Effector memory CD8-positive, alpha-beta T cell (primary cell): ENCODE results near the gene DMP1.
"Not testable (repeated sequence)": the region's sequence is repeated elsewhere in the genome, so short reads cannot be mapped to it uniquely, and the experiment has no call there.

Experiments used
- ATAC-seq: fragments of 150-1000 bp; cut with Tn5 transposase; replicated peaks from 2 replicates; pipeline ENCODE4 v1.10.0; 2021; ENCODE audit warnings: mild to moderate bottlenecking, moderate library complexity
- DNase-seq, 3 experiments: peaks; one replicate each; pipeline ENCODE4 v3.0.0; 2021
- H3K27ac Mint-ChIP-seq, 2 donors: one replicate each; pipeline ENCODE4 v1.8.0; 2022; ENCODE audit warnings: mild to moderate bottlenecking in 2 of 2, mixed read lengths in 2 of 2, moderate library complexity in 2 of 2
- H3K27me3 Mint-ChIP-seq, 2 donors: one replicate each; pipeline ENCODE4 v1.8.0; 2022; ENCODE audit warnings: mixed read lengths in 2 of 2
- H3K36me3 Mint-ChIP-seq: one replicate; pipeline ENCODE4 v1.8.0; 2022; ENCODE audit warnings: mild to moderate bottlenecking, moderate library complexity, mixed read lengths; ENCODE audit not compliant: insufficient read depth
- H3K4me1 Mint-ChIP-seq, 2 donors: one replicate each; pipeline ENCODE4 v1.8.0; 2022; ENCODE audit warnings: low read depth in 2 of 2, mixed read lengths in 2 of 2
- H3K4me3 Mint-ChIP-seq, 2 donors: one replicate each; pipeline ENCODE4 v1.8.0; 2022; ENCODE audit warnings: mild to moderate bottlenecking in 2 of 2, mixed read lengths in 2 of 2, moderate library complexity in 2 of 2
- H3K9me3 Mint-ChIP-seq, 2 donors: one replicate each; pipeline ENCODE4 v1.8.0; 2022; ENCODE audit warnings: mixed read lengths in 2 of 2

The DMP1 gene

GRCh38 chr4:87651941-87652340, 1.9 kb downstream of the DMP1 start:
- ATAC-seq, result no peak
- Mint-ChIP-seq H3K27me3 (peaks cover 19 to 27% of the 10 kb centered on the region in 2 donors), H3K4me1 (no peaks in the 10 kb centered on the region), H3K27ac (no peak overlapping the region), H3K4me3 (no peak overlapping the region), H3K36me3 (no peaks in the 10 kb centered on the region), H3K9me3 (no peaks in the 10 kb centered on the region)
- DNase-seq, result no peak

- Mint-ChIP-seq H3K27me3 (peaks cover 16 to 24% of the 10 kb centered on the region in 2 donors), H3K9me3 (no peaks in the 10 kb centered on the region), H3K27ac (no peak overlapping the region), H3K36me3 (no peaks in the 10 kb centered on the region), H3K4me1 (no peaks in the 10 kb centered on the region), H3K4me3 (no peak overlapping the region)
- DNase-seq, result no peak
- no peak for ATAC-seq
These were observed 4.5 kb downstream of the DMP1 start for GRCh38 chr4:87654487-87655044.

DNA sequence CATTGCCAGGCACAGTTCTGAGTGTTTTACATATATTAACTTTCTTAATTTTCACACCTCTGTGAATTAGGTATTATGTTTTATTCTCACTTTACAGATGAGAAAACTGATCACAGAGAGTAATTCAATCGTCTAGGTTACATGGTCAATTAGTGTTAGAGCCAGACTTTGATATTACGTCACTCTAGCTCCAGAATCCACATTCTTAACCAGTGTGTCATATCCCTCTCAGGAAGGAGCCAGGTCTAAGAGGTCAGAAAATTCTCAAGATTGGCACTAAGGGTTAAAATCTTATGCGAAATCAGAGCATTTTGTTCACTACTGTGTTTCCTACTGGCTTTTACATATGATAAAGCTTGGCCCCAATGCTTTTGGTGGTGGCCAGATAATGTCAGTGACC, 7.4 kb downstream of the DMP1 start:
- ATAC-seq (no peak), DNase-seq (no peak)
- Mint-ChIP-seq H3K9me3 (peaks cover 0 to 2% of the 10 kb centered on the region in 2 donors), H3K4me1 (no peaks in the 10 kb centered on the region), H3K27ac (no peak overlapping the region), H3K36me3 (no peaks in the 10 kb centered on the region), H3K27me3 (peaks cover 16 to 29% of the 10 kb centered on the region in 2 donors), H3K4me3 (no peak overlapping the region)

- Mint-ChIP-seq H3K27ac (no peak overlapping the region), H3K4me1 (no peaks in the 10 kb centered on the region), H3K9me3 (peaks cover 0 to 2% of the 10 kb centered on the region in 2 donors), H3K27me3 (peaks cover 15 to 42% of the 10 kb centered on the region in 2 donors), H3K36me3 (no peaks in the 10 kb centered on the region), H3K4me3 (no peak overlapping the region)
- ATAC-seq, result no peak
- DNase-seq, result no peak
These were observed 9.3 kb downstream of the DMP1 start for GRCh38 chr4:87659247-87659931.

GRCh38 chr4:87662871-87663270, 12.8 kb downstream of the DMP1 start:
- Mint-ChIP-seq H3K27ac (no peak overlapping the region), H3K9me3 (peaks cover 0 to 2% of the 10 kb centered on the region in 2 donors), H3K27me3 (peaks cover 15 to 30% of the 10 kb centered on the region in 2 donors), H3K4me1 (no peaks in the 10 kb centered on the region), H3K4me3 (no peak overlapping the region), H3K36me3 (no peaks in the 10 kb centered on the region)
- no peak for ATAC-seq
- no peak for DNase-seq

DNA sequence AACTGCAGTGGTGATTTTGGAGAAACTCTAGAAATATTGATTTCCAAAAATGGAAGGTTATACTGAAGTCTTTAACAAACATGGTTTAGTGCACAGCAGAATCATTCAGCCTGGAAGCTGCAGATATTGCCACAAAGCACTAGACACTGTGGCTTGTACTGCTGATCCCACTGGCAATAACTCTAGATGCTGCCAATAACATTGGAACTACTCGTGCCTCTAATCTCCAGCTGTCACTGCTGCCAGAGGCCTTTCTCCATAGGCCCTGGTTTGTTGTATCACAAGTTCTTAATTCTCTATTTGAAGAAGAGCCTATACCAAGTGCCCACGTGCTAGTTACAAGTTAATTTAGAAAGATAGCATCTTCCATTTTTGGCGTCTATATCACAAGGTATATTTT, 19.3 kb downstream of the DMP1 start:
- peaks cover 15 to 37% of the 10 kb centered on the region in 2 donors for H3K27me3 Mint-ChIP-seq
- no peaks in the 10 kb centered on the region for H3K4me1 Mint-ChIP-seq
- H3K36me3 Mint-ChIP-seq, result no peaks in the 10 kb centered on the region
- no peak for DNase-seq
- ATAC-seq, result no peak
- H3K27ac Mint-ChIP-seq, result no peak overlapping the region
- H3K9me3 Mint-ChIP-seq, result no peaks in the 10 kb centered on the region
- no peak overlapping the region for H3K4me3 Mint-ChIP-seq

DNA sequence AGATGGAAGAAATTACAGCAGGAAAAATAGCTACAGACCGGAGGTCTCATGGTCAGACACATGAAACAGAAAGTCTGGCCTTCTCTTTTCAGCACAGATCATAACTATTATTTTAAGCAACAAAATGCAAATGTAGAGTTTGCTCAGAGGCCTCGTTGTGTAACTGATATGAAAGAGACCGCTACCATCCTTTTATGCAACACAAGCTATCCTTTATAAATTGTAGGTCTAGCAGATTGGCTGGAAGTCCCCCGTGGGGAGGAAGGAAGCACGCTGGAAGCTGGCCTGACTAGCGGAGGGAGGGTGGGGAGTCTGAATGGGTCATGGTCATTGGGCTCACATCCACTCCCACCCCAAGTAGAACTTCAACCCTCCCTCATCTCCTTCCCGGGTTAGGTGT, 27.7 kb downstream of the DMP1 start:
- no peaks in the 10 kb centered on the region for H3K36me3 Mint-ChIP-seq
- no peak overlapping the region for H3K4me3 Mint-ChIP-seq
- H3K9me3 Mint-ChIP-seq, result no peaks in the 10 kb centered on the region
- no peak for DNase-seq
- H3K27me3 Mint-ChIP-seq, result peaks cover 3 to 44% of the 10 kb centered on the region in 2 donors
- H3K27ac Mint-ChIP-seq, result no peak overlapping the region
- ATAC-seq, result no peak
- H3K4me1 Mint-ChIP-seq, result no peaks in the 10 kb centered on the region

DNA sequence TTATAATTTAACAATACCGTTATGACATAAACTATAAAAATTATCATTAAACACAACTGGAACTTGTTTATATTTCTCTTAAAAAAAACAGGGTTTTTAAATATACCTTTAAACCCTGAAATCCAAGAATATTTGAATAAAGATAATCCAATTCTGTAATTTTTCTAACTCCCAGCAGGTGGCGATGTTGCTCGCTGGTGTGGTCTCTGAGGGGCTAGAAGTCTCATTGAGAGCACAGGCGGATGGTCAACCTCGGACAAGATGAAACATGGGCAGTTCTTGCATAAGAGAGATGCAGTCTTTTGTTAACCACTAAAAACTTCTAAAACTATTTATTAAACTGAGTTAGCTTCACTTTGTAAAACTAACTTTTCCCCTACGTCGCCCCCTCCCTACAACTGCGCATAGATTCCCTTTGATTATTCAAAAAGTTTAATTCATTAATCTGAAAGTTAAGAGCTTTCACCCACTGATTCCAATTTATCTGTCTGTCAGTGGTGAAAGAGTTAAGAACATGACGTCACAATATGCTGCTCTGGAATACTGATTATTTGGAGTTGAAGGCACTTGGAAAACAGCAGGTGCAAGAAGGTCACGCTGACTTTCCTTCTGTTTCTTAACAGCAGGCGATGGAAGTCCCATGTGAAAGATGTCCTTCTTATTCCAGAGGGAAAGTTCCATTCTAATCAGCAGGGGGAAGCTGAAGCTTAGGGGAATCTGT, 29.5 kb downstream of the DMP1 start:
- no peaks in the 10 kb centered on the region for H3K36me3 Mint-ChIP-seq
- DNase-seq (peak in 2 of 3 experiments; percentile 2 to 9), ATAC-seq (no peak)
- no peak overlapping the region for H3K4me3 Mint-ChIP-seq
- H3K9me3 Mint-ChIP-seq, result no peaks in the 10 kb centered on the region
- no peaks in the 10 kb centered on the region for H3K4me1 Mint-ChIP-seq
- H3K27ac Mint-ChIP-seq, result no peak overlapping the region
- H3K27me3 Mint-ChIP-seq, result peaks cover 0 to 26% of the 10 kb centered on the region in 2 donors

DNA sequence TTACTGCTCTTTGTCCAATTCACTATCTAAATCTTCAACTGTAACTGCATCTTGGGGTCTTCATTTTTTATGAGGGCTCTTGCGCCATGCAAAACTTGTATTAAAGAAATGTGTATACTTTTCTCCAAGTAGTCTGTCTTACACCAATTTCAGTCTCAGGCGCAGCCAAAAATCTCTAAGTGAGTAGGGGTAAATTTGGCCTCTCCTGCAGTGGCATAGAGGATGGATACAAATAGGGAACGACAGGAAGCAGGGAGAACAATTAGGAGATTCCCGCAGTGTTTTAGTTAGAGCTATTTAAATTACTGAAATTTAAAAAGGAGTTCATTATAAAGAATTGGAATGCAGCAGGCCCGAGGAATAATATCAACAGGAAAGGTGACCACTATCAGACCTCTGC, 30.2 kb downstream of the DMP1 start:
- Mint-ChIP-seq H3K27ac (no peak overlapping the region), H3K27me3 (peaks cover 0 to 19% of the 10 kb centered on the region in 2 donors), H3K9me3 (no peaks in the 10 kb centered on the region), H3K36me3 (no peaks in the 10 kb centered on the region), H3K4me3 (no peak overlapping the region), H3K4me1 (no peaks in the 10 kb centered on the region)
- no peak for ATAC-seq
- no peak for DNase-seq

DNA sequence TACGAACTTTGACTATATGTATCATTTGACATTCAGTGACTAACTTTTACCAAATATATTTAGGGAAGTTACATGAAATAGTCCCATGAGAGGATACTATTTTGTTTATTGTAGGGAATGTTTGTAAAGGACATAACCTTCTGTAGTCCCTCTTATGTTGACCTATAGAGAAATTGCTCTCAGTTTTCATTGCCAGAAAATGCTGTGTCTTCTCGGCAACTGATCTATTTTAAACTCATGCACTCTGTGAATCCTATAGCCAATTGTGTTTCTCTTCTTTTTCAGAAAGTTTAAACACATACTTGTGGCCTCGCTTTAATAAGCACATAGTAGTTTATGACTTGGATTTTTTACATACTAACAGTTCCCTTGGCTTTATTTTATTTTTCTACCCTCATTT, 38.2 kb downstream of the DMP1 start:
- no peak for DNase-seq
- no peak overlapping the region for H3K4me3 Mint-ChIP-seq
- no peaks in the 10 kb centered on the region for H3K36me3 Mint-ChIP-seq
- peaks cover 7 to 18% of the 10 kb centered on the region in 2 donors for H3K27me3 Mint-ChIP-seq
- no peak for ATAC-seq
- no peak overlapping the region for H3K27ac Mint-ChIP-seq
- H3K4me1 Mint-ChIP-seq, result no peaks in the 10 kb centered on the region
- peaks cover 0 to 10% of the 10 kb centered on the region in 2 donors for H3K9me3 Mint-ChIP-seq

GRCh38 chr4:87690947-87691346, 40.9 kb downstream of the DMP1 start:
- peaks cover 7 to 25% of the 10 kb centered on the region in 2 donors for H3K27me3 Mint-ChIP-seq
- not testable (repeated sequence) for ATAC-seq, H3K36me3 Mint-ChIP-seq, H3K4me3 Mint-ChIP-seq, H3K27ac Mint-ChIP-seq, DNase-seq, H3K4me1 Mint-ChIP-seq
- peaks cover 0 to 11% of the 10 kb centered on the region in 2 donors for H3K9me3 Mint-ChIP-seq

DNA sequence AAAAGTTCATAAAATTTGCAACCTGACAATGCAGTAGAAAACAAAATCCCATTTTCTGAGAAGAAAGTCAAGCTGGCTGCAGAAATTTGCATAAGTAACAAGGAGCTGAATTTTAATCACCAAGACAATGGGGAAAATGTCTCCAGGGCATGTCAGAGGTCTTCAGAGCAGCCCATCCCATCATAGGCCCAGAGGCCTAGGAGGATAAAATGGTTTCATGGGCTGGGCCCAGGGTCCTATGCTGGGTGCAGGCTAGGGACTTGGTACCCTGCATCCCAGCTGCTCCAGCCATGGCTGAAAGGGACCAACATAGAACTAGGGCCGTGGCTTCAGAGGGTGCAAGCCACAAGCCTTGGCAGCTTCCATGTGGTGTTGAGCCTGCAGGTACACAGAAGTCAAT, 42.0 kb downstream of the DMP1 start:
- DNase-seq, H3K4me1 Mint-ChIP-seq, H3K4me3 Mint-ChIP-seq, H3K36me3 Mint-ChIP-seq, H3K27ac Mint-ChIP-seq, ATAC-seq: not testable (repeated sequence)
- peaks cover 0 to 11% of the 10 kb centered on the region in 2 donors for H3K9me3 Mint-ChIP-seq
- peaks cover 0 to 18% of the 10 kb centered on the region in 2 donors for H3K27me3 Mint-ChIP-seq

GRCh38 chr4:87697272-87697671, 47.2 kb downstream of the DMP1 start:
- Mint-ChIP-seq H3K4me3 (no peak overlapping the region), H3K4me1 (no peaks in the 10 kb centered on the region), H3K27ac (no peak overlapping the region), H3K9me3 (peaks cover 0 to 5% of the 10 kb centered on the region in 2 donors), H3K36me3 (no peaks in the 10 kb centered on the region), H3K27me3 (peaks cover 0 to 16% of the 10 kb centered on the region in 2 donors)
- no peak for DNase-seq
- ATAC-seq, result no peak

GRCh38 chr4:87697945-87698344, 47.9 kb downstream of the DMP1 start:
- ATAC-seq (no peak), DNase-seq (no peak)
- Mint-ChIP-seq H3K27me3 (peaks cover 0 to 11% of the 10 kb centered on the region in 2 donors), H3K9me3 (peaks cover 0 to 5% of the 10 kb centered on the region in 2 donors), H3K36me3 (no peaks in the 10 kb centered on the region), H3K4me1 (no peaks in the 10 kb centered on the region), H3K4me3 (no peak overlapping the region), H3K27ac (no peak overlapping the region)
